ENCODE results near the gene AJAP1.

GRCh38 chr1:4702932-4703331 lies 48.5 kb downstream of the AJAP1 start:
- TF ChIP-seq, protein P1, sequence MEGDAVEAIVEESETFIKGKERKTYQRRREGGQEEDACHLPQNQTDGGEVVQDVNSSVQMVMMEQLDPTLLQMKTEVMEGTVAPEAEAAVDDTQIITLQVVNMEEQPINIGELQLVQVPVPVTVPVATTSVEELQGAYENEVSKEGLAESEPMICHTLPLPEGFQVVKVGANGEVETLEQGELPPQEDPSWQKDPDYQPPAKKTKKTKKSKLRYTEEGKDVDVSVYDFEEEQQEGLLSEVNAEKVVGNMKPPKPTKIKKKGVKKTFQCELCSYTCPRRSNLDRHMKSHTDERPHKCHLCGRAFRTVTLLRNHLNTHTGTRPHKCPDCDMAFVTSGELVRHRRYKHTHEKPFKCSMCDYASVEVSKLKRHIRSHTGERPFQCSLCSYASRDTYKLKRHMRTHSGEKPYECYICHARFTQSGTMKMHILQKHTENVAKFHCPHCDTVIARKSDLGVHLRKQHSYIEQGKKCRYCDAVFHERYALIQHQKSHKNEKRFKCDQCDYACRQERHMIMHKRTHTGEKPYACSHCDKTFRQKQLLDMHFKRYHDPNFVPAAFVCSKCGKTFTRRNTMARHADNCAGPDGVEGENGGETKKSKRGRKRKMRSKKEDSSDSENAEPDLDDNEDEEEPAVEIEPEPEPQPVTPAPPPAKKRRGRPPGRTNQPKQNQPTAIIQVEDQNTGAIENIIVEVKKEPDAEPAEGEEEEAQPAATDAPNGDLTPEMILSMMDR (conservative IDR thresholded peaks at IDR 0.05): no peak
- no peak for TF ChIP-seq EZH2 (IDR thresholded peaks at IDR 0.05; ENCODE audit: low read depth)
